ENCODE measurements around the gene ASPSCR1.
"Not testable (repeated sequence)": the region's sequence is repeated elsewhere in the genome, so short reads cannot be mapped to it uniquely, and the experiment has no call there.

Gene ASPSCR1

DNA sequence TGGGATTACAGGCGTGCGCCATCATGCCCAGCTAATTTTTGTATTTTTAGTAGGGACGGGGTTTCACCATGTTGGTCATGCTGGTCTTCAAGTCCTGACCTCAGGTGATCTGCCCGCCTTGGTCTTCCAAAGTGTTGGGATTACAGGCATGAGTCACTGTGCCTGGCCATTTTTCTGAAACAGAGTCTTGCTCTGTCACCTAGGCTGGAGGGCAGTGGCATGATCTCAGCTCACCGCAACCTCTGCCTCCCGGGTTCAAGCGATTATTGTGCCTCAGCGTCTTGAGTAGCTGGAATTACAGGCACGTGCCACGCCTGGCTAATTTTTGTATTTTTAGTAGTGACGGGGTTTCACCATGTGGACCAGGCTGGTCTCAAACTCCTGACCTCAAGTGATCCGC lies 4.1 kb downstream of the ASPSCR1 start:
- DNase-seq (ENCODE audit: low spot score) = not testable (repeated sequence)

DNA sequence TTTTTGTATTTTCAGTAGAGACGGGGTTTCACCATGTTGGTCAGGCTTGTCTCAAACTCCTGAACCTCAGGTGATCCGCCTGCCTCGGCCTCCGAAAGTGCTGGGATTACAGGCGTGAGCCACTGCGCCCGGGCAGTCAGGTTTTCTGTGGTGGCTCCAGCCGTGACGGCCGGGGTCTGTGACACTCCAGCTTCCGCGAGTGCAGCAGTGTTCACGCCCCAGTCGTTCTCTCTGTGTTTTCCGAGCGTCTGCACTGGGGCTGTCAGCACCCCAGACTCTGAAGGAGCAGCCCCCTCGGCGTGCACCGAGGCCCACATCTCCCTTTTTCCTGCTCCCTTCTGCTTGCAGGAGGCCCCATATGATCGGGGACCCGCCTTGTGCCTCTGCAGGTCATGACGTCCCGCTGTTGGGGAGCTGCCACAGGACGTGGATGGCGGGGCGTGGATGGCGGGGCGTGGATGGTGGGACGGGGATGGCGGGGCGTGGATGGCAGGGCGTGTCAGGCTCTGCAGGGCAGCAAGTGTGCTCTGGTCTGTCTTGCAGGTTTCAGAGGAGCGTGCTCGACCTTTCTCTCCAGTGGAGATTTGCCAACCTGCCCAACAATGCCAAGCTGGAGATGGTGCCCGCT lies 5.7 kb downstream of the ASPSCR1 start:
- no peak for DNase-seq (ENCODE audit: low spot score)

DNA sequence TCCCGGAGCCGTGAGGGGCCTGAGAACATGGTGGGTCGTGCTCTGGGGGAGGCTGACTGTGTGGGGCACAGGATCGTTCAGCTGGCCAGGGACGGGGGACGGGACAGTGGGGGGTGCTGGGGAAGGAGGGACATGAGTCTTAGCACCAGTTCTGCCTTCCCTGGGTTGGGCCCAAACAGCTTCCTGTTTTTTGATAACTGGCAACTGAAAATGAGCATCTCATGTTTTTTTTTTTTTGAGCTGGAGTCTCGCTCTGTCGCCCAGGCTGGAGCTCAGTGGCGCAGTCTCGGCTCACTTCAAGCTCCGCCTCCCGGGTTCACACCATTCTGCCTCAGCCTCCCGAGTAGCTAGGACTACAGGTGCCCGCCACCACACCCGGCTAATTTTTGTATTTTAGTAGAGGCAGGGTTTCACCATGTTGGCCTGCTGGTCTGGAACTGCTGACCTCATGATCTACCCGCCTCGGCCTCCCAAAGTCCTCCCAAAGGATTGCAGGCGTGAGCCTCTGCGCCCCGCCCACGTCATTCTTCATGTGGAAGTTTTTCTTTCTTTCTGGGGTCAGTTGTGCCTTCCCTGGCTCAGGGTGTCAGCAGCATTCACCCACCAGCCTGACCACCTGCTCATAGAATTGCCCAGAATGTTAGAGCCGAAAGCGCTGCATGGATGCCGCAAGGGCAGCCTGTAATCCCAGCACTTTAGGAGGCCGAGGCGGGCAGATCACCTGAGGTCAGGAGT lies 6.4 kb downstream of the ASPSCR1 start:
- no peak for DNase-seq (ENCODE audit: low spot score)

DNA sequence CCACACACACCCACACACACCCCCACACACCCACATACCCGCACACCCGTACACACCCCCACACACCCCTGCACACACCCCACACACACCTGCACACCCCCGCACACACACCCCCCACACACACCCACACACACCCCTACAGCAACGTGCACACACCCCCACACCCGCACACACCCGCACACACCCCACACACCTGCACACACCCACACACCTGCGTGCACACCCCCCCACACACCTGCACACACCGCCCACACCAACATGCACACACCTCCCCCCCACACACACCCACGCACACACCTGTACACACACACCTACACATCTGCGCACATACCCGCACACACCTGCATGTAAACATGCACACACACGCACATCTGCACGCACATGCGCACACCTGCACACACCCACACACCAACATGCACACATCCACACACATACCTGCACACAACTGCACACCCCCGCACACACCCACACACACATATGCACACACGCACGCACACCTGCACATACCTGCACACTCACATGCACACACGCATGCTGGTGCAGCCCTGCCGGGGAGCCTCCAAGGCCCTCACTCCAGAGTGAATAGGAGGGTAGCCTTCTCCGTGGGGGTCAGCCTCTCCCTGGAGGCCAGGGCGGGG lies 7.5 kb downstream of the ASPSCR1 start:
- DNase-seq (ENCODE audit: low spot score) = no peak

DNA sequence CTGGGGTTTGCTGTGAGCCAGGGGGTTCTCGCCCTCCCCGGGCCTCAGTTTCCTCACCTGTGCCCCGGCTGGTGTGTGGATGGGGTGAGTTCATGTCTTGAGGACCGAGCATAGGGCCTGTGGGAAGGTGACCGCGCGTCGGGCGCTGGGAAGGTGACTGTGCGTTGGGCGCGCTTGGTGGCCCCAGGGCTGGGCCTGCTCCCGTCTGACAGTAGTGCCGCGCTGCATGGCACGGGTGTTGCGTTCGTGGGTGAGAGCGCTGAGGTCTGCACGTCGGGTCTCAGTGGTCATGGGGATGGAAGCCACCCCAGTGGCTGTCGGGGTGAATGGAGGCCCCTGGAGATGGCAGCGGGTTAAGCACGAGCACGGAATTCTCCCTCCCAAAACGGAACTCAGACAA lies 9.2 kb downstream of the ASPSCR1 start:
- no peak for DNase-seq (ENCODE audit: low spot score)

DNA sequence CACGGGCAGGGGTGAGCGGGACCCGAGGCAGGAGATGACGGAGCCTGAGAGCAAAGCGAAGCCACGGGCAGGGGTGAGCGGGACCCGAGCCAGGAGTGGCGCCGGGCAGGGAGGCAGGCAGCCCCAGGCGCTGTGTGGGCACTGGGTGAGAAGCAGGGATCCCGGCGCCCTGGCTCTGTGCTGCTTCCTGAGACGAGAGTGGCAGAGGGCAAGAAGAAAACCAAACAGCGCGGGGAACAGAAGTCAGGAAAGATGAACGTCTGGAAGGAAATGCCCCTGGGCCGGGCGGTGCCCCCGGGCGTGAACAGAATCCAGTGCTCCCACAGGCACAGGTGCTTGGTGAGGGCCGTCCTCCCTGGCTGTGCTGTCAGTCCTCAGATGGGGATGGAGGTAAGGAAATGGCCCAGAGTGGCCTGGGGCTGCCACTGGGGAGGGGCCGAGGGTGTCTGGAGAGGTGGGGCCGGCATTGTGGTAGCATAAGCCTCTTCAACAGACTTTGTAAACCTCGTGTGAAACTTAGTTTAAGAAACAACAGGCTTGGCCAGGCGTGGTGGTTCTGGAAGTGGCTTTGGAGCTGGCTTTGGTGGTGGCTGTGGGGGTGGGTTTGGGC lies 9.8 kb downstream of the ASPSCR1 start:
- DNase-seq (ENCODE audit: low spot score) = no peak

DNA sequence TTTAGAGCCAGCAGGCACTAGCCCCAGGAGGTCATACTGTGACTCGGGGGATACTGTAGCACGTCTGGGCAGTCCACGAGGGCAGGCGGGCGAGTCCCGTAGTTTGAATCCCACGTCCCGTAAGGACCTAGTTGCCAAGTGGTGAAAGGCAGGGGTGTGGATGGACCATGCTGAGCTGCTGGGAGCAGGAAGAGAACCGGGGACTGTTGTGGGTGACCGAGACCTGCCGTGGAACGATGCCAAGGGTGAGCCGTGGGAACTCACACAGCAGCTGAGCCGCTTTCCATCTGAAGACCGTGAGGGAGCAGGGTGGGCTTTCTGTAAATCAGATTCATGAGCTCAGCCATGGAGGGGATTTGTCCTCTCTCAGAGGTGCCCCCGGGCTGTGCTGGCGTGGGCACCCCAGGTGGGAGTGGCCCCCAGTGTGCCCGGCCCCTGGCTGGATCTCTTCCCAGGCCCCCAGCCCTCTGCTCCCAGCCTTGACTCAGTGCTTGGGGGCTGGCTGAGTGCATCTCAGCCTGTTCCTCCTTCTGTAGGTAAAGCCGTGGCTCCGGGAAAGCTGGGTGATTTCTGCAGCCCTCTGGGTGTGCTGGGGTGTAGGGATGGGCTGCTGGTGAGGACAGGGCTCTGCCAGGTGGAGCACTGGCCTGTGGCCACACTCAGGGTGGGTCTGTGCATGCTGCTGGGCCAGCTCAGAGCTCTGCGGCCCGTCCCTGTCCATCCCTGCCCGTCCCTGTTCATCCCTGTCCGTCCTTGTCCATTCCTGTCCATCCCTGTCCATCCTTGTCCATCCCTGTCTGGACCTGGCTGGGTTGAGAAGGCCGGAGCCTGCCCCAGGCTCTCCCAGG lies 13.6 kb downstream of the ASPSCR1 start:
- DNase-seq (ENCODE audit: low spot score) = no peak

DNA sequence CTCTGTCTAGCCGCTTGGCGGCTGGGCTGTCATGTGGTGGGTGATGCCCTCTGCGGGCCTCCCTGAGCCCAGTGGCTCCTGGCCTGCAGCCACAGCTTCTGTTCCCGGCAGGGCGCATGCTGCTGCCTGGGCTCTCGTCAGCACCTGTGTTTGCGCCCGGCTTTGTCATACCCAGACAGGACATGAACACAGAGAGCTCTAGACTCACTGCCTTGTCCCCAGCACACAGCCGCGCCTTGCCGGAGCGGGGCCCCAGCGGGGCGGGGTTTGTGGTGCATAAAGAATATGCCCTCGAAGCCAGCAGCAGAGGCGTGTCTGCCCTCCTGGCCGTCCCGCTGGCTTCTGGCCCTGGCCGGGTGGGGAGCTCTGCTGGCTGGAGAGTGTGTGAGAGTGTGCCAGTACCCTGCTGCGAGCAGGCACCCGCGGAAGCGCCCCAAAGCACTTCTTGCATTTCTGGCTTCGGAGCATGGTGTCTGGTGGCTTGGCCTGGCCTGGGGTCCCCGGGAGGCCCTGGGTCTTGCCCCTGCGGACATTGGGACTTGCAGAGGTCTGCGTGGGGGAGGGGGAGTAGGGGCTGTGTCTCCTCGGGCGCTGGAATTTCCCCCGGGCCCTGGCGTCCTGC lies 14.4 kb downstream of the ASPSCR1 start:
- peak; percentile 86 for DNase-seq (ENCODE audit: low spot score)

DNA sequence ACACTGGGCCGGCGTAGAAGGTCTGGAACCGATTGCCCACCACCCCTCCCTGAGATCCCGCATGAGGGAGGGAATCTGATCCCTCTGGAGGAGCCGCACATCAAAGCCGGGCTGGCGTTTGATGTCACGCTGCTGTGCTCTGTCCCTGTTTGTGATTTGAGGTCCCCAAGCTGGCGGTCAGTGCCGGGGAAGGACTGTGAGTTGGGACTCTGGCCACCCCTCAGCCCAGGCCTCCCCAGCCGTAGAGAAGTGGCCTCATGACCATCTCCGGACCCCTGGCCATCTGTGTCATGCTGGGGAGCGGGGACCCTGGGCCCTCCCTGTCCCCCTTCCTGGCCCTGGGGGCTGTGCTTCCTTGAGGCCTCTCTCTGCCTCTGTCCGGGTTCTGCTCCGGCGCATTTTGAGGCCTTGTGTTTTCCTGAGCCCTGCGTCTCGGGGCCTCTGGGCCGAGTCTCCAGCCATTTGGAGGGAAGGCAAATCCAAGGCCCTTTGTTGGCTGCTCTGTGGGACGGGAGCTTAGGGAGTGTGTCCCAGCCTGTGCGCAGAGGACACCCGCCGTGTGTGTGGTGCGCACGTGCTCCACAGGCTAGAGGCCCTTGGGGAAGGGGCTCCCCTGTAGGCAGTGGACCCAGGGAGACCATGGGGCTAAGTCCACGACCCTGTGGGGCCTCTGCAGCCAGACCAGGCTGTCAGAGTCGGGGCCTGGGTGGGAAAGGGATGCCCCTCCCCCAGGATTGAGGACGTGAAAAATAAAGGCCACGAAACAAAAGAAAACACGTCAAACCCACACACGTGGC lies 15.1 kb downstream of the ASPSCR1 start:
- peak; percentile 60 for DNase-seq (ENCODE audit: low spot score)

DNA sequence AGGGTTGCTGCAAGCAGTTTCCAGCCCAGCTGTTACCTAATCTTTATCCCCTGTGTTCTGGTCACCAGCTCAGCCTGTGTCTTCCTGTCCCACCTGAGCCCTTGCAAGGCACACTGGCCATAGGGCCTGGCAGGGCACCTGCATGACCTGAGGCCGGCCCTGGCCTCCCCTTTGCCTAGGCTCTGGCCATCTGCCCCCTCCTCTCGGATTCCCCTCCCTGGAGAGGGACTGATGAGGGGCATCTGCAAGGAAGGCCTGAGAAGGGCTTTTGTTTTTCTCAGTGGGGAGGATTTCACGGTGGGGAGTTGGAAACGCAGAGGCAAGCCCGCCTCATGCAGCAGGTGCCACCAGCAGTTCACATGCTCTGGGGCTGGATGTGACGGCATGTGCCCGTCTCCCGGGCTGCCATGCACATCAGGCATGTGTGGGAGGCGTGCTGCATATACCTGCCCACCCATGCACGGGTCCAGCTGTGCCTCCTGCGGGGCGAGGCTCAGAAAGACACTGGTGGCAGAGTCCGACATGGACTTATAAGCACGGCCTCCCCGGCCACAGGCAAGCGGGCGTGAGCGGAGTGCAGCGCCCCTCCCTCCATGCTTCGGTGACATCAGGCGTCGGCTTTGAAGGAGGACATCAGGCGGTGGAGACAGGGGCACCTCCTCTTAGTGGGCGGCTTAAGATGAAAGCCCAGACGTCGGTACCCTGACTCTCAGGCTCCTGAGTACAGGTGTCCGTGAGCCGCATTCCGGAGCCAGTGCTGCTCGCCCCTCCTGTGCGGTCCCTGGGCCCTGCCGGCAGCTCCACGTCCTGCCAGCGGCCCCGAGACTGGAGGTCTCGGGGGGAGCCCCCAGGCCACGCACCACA lies 16.5 kb downstream of the ASPSCR1 start:
- DNase-seq (ENCODE audit: low spot score) = no peak

DNA sequence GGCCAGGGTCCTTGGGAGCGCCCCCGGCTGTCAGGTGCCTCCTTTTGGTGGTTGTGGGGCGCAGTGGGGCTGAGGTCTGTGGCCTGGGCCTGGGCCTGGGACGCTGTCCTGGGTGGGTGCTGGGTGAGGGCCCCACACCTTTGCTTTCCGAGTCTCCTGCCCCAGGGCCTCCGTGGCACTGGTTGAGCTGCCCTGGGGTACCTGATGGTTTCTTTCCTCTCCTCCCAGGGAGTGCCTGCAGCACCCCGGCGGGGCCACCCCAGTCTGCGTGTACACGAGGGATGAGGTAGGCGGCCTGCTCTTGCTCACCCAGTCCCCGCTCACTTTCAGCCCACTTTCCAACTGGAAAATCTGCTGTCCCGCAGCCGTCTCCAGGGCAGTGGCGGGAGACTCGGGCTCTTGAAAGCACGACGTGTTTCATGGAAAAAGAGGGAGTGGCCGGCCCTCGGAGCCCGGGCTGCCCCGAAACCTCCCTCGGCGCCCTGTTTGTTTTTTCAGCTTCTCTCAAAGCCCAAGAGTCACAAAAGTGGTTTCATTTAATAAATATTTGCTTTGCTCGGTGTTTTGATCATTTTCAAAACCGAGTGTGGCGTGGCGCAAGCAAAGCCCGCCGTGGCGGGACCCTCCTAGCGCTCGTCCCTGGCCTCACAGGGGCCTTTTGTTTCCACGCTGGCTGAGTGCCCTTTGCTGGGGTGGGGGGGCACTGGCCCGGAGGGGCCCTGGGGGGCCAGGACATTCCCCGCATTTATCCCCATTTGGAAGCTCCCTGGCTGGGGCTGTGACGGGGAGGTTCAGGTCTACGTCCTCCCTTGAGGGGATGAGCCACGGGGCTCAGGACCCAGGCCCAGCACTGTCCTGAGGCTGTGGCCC lies 17.4 kb downstream of the ASPSCR1 start:
- DNase-seq (ENCODE audit: low spot score) = no peak

DNA sequence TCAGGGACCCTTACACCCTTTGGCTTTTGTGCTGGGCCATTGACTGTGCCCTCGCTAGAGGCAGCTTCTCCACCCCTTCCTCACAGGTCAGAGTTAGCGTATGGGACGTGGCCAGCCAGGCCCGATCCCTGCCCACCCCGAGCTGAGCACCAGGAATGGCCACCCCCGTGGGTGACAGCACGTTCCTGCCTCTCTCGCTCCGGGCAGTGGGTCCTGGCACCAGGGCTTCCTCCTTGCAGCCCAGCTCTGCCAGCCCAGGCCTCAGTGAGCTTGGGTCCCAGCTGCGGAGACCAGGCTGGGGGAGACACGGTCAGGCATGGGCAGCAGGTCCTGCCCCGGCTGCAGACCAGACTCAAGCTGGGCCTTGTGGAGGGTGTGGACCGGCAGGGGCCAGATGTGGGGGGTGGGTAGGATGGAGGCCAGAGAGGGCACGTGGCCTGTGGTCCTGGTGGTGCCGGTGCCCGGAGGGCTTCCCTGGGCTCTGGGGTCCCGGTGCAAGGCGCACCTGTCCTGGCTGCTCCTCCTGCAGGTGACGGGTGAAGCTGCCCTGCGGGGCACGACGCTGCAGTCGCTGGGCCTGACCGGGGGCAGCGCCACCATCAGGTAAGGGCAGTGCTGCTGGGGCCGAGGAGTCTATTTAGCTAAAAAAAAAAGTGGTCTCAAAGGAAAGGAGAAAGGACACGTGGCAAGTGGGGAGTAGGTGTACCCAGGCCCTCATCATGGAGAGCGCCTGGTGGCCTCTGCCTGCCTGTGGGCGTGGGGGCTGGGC lies 18.2 kb downstream of the ASPSCR1 start:
- no peak for DNase-seq (ENCODE audit: low spot score)

DNA sequence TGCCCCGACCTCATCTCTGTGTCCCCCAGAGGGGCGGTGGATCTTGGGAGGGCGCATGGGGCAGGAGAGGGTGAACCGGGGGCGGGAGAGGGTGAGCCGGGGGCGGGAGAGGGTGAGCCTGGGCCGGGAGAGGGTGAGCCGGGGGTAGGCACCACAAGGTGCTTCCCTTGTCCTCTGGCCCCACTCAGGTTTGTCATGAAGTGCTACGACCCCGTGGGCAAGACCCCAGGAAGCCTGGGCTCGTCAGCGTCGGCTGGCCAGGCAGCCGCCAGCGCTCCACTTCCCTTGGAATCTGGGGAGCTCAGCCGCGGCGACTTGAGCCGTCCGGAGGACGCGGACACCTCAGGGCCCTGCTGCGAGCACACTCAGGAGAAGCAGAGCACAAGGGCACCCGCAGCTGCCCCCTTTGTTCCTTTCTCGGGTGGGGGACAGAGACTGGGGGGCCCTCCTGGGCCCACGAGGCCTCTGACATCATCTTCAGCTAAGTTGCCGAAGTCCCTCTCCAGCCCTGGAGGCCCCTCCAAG lies 18.9 kb downstream of the ASPSCR1 start:
- DNase-seq (ENCODE audit: low spot score) = no peak

DNA sequence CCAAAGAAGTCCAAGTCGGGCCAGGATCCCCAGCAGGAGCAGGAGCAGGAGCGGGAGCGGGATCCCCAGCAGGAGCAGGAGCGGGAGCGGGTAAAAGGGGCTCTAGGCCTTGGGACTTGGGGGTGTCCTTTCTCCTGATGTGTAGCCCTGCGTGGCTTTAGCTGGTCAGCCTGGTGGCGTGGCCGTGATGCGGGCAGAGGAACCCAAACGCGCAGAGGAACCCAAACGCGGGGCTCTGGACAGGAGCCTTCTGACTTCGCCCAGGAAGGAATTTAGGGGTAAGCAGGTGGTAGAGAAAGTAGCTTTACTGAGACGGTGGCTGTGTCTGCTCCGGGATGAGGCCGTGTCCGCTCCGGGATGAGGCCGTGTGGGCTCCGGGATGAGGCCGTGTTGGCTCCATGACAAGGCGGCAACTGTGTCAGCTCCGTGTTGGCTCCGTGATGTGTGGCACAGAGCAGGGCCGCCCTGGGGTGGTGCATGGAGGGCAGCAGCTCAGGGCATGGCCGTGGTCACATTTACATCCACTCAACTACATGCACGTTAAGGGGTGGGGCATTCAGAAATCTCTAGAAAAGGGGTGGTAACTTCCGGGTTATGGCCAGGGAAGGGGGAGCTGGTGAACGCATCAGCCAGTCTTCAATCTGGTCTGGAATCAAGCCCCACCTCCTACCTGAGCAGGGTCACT lies 19.5 kb downstream of the ASPSCR1 start:
- no peak for DNase-seq (ENCODE audit: low spot score)

DNA sequence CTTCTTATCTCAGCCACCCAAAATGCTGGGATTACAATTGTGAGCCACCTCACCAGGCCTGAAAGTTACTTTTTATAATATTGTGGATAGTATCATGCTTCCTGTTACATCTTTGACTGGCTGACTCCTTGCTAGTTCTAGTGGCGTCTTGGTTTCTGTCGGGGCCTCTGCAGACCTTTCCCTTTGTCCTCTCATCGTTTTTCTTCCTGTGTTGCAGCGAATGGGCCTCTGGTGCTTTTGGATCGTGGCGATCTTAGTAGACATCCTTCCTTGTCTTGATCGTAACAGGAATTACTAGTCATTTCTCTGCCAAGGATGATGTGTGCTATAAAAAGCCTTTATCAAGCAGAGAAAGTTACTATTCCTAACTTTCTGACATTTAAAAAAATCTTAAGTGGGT lies 20.8 kb downstream of the ASPSCR1 start:
- DNase-seq (ENCODE audit: low spot score) = no peak

DNA sequence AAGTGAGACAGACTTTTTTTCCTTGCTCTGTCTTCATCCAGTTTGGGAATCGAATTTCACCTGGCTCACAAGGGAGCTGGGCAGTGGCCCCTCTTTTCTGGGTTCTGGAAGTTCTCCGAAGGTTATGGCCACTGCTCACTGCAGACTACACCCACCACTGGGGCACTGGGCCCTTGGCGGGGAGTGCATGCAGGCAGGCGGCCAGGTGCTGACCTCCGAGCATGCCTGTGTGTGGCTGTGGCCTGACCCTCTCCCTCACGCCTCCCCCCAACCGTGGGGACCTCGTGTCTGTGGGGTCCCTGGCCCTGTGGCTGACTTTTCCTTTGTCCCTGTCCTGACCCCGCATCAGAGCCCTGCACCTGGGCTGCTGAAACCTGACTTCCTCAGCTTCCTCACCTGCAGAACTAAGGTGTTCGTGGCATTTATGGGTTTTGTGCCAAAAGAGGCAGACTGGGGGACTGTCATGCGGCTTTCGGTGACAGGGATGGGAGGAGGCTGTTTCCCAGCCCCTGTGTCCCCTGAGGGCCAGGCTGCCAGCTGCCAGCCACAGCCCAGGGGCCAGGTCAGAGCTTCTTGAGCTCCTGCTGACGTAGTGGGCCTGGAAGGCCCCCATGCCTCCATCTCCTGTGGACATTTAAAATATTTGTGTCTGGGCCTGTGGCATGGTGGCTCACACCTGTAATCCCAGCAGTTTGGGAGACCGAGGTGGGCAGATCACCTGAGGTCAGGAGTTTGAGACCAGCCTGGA lies 21.4 kb downstream of the ASPSCR1 start:
- no peak for DNase-seq (ENCODE audit: low spot score)
